Ovary (tissue), 3 donors: ENCODE measurements around the gene PEX11A.

ENCODE experiments used
- CTCF ChIP-seq, 3 donors: fragments of 450-650 bp in 2 of 3; fragments of 200-600 bp in 1 of 3; IDR thresholded peaks; one replicate each; pipeline versions ENCODE4 v1.5.1 to v1.8.0; 2016 to 2022; ENCODE audit warnings: antibody characterized with exemption in 3 of 3, mild to moderate bottlenecking in 1 of 3
- POLR2A ChIP-seq: fragments of 450-650 bp; IDR thresholded peaks from one replicate; pipeline ENCODE4 v1.6.1; 2017; ENCODE audit warnings: antibody characterized with exemption, mild to moderate bottlenecking, moderate library complexity
- donor health status: DM: no; HTN: no; CAD: no.

GRCh38 chr15:89679212-89679611, 11.3 kb downstream of the PEX11A start, which contains the start of gene PLIN1:
- TF ChIP-seq CTCF (IDR thresholded peaks at IDR 0.05) (no peak), POLR2A (no peak)
